HCT116 (cell line): ENCODE data around the gene TSC1. TPM values are rescaled to one million over a fixed set of nuclear protein-coding genes. Genes with fewer than 3 reads are reported as not detected.

ENCODE experiments used
- ATAC-seq: fragments of 200-7000 bp; cut with Tn5 transposase; 2 replicates; pipeline ENCODE4 v1.9.1; 2020; ENCODE audit warnings: mild to moderate bottlenecking, moderate library complexity
- BruUV-seq: library from RNA; stranded (reverse); fragments of 400-500 nt; replicated peaks from 2 replicates; lab custom pipeline; 2021; lab: Mats Ljungman, UMichigan
- CTCF ChIA-PET: fragments of 300-600 bp; sonication (Branson Sonifier 250); formaldehyde crosslinking; loops from one replicate; lab custom pipeline; 2021; ENCODE audit warnings: antibody characterized with exemption; lab: Charles Lee
- POLR2A ChIA-PET: fragments of 300-600, 350-600 bp; sonication (Branson Sonifier 250); formaldehyde crosslinking; loops from one replicate; lab custom pipeline; 2021; ENCODE audit warnings: antibody characterized with exemption; lab: Charles Lee
- RAD21 ChIA-PET, 2 experiments: fragments of 300-600 bp; sonication (Branson Sonifier 250); formaldehyde crosslinking; loops; one replicate each; lab custom pipeline; 2023; ENCODE audit warnings: low total read pairs in 2 of 2; ENCODE audit not compliant: uncharacterized antibody in 2 of 2, unreplicated experiment in 2 of 2, low non-redundant PET in 1 of 2; lab: Charles Lee
- DNase-seq: peaks from one replicate; pipeline ENCODE4 v3.0.0-alpha.2; 2010; ENCODE audit warnings: low read depth, low spot score
- H2AFZ ChIP-seq: fragments of 200-600 bp; shearing (Covaris generic), sonication (generic); 2 replicates; pipeline ENCODE4 v1.6.1; 2017; ENCODE audit warnings: low read depth, mixed run types, mixed read lengths, antibody characterized with exemption, low read length; ENCODE audit not compliant: poor library complexity, severe bottlenecking
- H3K27ac ChIP-seq: 2 replicates; pipeline ENCODE4 v1.5.1; 2012; ENCODE audit warnings: low read depth, low read length
- H3K27me3 ChIP-seq: fragments of 200-600 bp; sonication (generic); 2 replicates; pipeline ENCODE4 v1.6.1; 2016; ENCODE audit warnings: mixed run types, low read length, mixed read lengths; ENCODE audit not compliant: insufficient read depth
- H3K36me3 ChIP-seq, 2 experiments: fragments of 200-500 bp in 1 of 2; fragments of 200-600 bp in 1 of 2; sonication (Bioruptor generic) in 1 of 2; sonication (generic) in 1 of 2; 2 replicates each; pipeline versions ENCODE4 v1.5.1 to v1.6.1; 2014 to 2016; ENCODE audit warnings: low read length in 2 of 2, inconsistent platforms in 1 of 2, mixed read lengths in 1 of 2, mixed run types in 1 of 2; ENCODE audit not compliant: insufficient read depth in 2 of 2, control insufficient read depth in 1 of 2
- H3K4me1 ChIP-seq, 2 experiments: fragments of 200-600 bp in 1 of 2; sonication (generic) in 1 of 2; 2 replicates each; pipeline versions ENCODE4 v1.5.1 to v1.6.1; 2012 to 2017; ENCODE audit warnings: low read length in 2 of 2, inconsistent platforms in 1 of 2, mild to moderate bottlenecking in 1 of 2, mixed read lengths in 1 of 2, mixed run types in 1 of 2, moderate library complexity in 1 of 2; ENCODE audit not compliant: insufficient read depth in 2 of 2, control insufficient read depth in 1 of 2
- H3K4me2 ChIP-seq: fragments of 200-600 bp; sonication (generic); 2 replicates; pipeline ENCODE4 v1.6.1; 2017; ENCODE audit warnings: mixed run types, low read length, mixed read lengths
- H3K4me3 ChIP-seq, 2 experiments: fragments of 200-600 bp in 1 of 2; sonication (generic) in 1 of 2; replicated peaks in 1 of 2; 2 replicates each; pipeline ENCODE4 v1.5.1; 2011 to 2016; ENCODE audit warnings: low read length in 2 of 2, control low read depth in 1 of 2, low read depth in 1 of 2, mild to moderate bottlenecking in 1 of 2, mixed read lengths in 1 of 2, mixed run types in 1 of 2
- H3K79me2 ChIP-seq: fragments of 200-600 bp; sonication (generic); 2 replicates; pipeline ENCODE4 v1.6.1; 2017; ENCODE audit warnings: mild to moderate bottlenecking, mixed run types, low read length, moderate library complexity, mixed read lengths; ENCODE audit not compliant: insufficient read depth
- H3K9ac ChIP-seq: fragments of 200-600 bp; sonication (generic); 2 replicates; pipeline ENCODE4 v1.6.1; 2016; ENCODE audit warnings: low read length, mixed read lengths
- H3K9me2 ChIP-seq: fragments of 200-600 bp; sonication (generic), shearing (Covaris generic); 2 replicates; pipeline ENCODE4 v1.6.1; 2017; ENCODE audit warnings: mixed run types, mild to moderate bottlenecking, moderate library complexity; ENCODE audit not compliant: insufficient read depth
- H3K9me3 ChIP-seq, 2 experiments: fragments of 200-500 bp in 1 of 2; fragments of 200-600 bp in 1 of 2; sonication (Bioruptor generic) in 1 of 2; sonication (generic) in 1 of 2; 2 replicates each; pipeline ENCODE4 v1.6.1; 2014 to 2017; ENCODE audit warnings: low read length in 2 of 2, mixed read lengths in 2 of 2, inconsistent platforms in 1 of 2, low read depth in 1 of 2, mild to moderate bottlenecking in 1 of 2, mixed run types in 1 of 2, moderate library complexity in 1 of 2; ENCODE audit not compliant: control insufficient read depth in 1 of 2, insufficient read depth in 1 of 2
- H4K20me1 ChIP-seq: fragments of 200-600 bp; sonication (generic), shearing (Covaris generic); 2 replicates; pipeline ENCODE4 v1.6.1; 2017; ENCODE audit warnings: mixed run types, mild to moderate bottlenecking, moderate library complexity; ENCODE audit not compliant: insufficient read depth
- CBX3 ChIP-seq: IDR thresholded peaks from 2 replicates; pipeline ENCODE4 v1.6.1; 2012; ENCODE audit warnings: low read depth
- CEBPB ChIP-seq: IDR thresholded peaks from 2 replicates; pipeline ENCODE4 v1.6.1; 2012; ENCODE audit warnings: low read depth
- ELF1 ChIP-seq: IDR thresholded peaks from 2 replicates; pipeline ENCODE4 v1.6.1; 2012; ENCODE audit warnings: low read depth, borderline replicate concordance
- EZH2 ChIP-seq: fragments of 200-600 bp; sonication (generic); IDR thresholded peaks from 2 replicates; pipeline ENCODE4 v1.6.1; 2017; ENCODE audit warnings: antibody characterized with exemption, mixed run types
- EZH2phosphoT487 ChIP-seq: fragments of 200-600 bp; IDR thresholded peaks from 2 replicates; pipeline ENCODE4 v1.6.1; 2018; ENCODE audit warnings: antibody characterized with exemption, borderline replicate concordance
- FOSL1 ChIP-seq: IDR thresholded peaks from 2 replicates; pipeline ENCODE4 v1.6.1; 2012; ENCODE audit warnings: low read depth
- JUND ChIP-seq: IDR thresholded peaks from 2 replicates; pipeline ENCODE4 v1.6.1; 2012
- POLR2AphosphoS5 ChIP-seq: IDR thresholded peaks from 2 replicates; pipeline ENCODE4 v1.6.1; 2011; ENCODE audit warnings: mild to moderate bottlenecking, low read depth, low read length, moderate library complexity
- RAD21 ChIP-seq: IDR thresholded peaks from 2 replicates; pipeline ENCODE4 v1.6.1; 2012; ENCODE audit warnings: low read depth, mild to moderate bottlenecking
- SIN3A ChIP-seq: IDR thresholded peaks from 2 replicates; pipeline ENCODE4 v1.6.1; 2012; ENCODE audit warnings: low read depth
- SP1 ChIP-seq: IDR thresholded peaks from 2 replicates; pipeline ENCODE4 v1.6.1; 2012; ENCODE audit warnings: low read depth
- SRF ChIP-seq: IDR thresholded peaks from 2 replicates; pipeline ENCODE4 v1.6.1; 2012; ENCODE audit warnings: low read depth
- TCF7L2 ChIP-seq: IDR thresholded peaks from 2 replicates; pipeline ENCODE4 v1.7.0; 2011; ENCODE audit warnings: borderline replicate concordance, inconsistent platforms; ENCODE audit not compliant: insufficient read depth, insufficient read length; ENCODE audit errors: extremely low read depth
- YY1 ChIP-seq: IDR thresholded peaks from 2 replicates; pipeline ENCODE4 v1.6.1; 2011; ENCODE audit warnings: low read length, low read depth, moderate library complexity, mild to moderate bottlenecking; ENCODE audit not compliant: insufficient replicate concordance; ENCODE audit errors: extremely low read depth
- ZFX ChIP-seq: fragments of 450-650 bp; IDR thresholded peaks from 2 replicates; pipeline ENCODE4 v1.6.1; 2017
- ZNF274 ChIP-seq: fragments of 200-500 bp; sonication (Bioruptor generic); IDR thresholded peaks from 2 replicates; pipeline ENCODE4 v1.6.1; 2014; ENCODE audit warnings: mild to moderate bottlenecking, low read depth, low read length, inconsistent platforms
- intact Hi-C: fragments of 100-400 bp; cut with micrococcal nuclease; formaldehyde crosslinking; loops from 2 replicates; pipeline ENCODE4 v1.10.0; 2022
- total RNA-seq: library from RNA; stranded (reverse); gene quantifications from one replicate; pipeline ENCODE4 v1.2.1, GENCODE V29; 2021; ENCODE audit not compliant: unreplicated experiment
- TF ChIP-seq, protein P1 (sequence below): IDR thresholded peaks from 2 replicates; pipeline ENCODE4 v1.6.1; 2012
- TF ChIP-seq, protein P2 (sequence below): IDR thresholded peaks from 2 replicates; pipeline ENCODE4 v1.6.1; 2012
- TF ChIP-seq, protein P3 (sequence below): IDR thresholded peaks from 2 replicates; pipeline ENCODE4 v1.6.1; 2012; ENCODE audit warnings: low read depth
- TF ChIP-seq, protein P4 (sequence below): IDR thresholded peaks from 2 replicates; pipeline ENCODE4 v1.6.1; 2011; ENCODE audit warnings: mild to moderate bottlenecking, low read length, moderate library complexity; ENCODE audit not compliant: insufficient replicate concordance; ENCODE audit errors: extremely low read depth

TSC1 gene
- total RNA-seq, 1 experiment from 2014 or later: 34.5 TPM

DNA sequence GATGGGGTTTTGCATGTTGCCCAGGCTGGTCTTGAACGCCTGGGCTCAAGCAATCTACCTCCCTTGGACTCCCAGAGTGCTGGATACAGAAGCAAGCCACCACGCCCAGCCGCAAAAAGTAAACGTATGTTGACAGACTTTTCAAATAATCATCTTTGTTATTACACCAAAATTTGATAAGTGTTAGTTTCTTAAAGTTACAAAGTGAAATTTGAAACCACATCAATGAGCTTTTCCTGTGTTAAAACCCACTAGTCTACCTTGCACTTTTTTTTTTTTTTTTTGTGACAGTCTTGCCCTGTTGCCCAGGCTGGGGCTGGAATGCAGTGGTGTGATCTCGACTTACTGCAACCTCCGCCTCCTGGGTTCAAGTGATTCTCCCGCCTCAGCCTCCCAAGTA, 35.8 kb downstream of the TSC1 start (continued):
- TF ChIP-seq CEBPB (no peak), EZH2 (no peak), ZNF274 (no peak), CBX3 (no peak), POLR2AphosphoS5 (no peak), SIN3A (no peak), SRF (no peak), JUND (no peak), EZH2phosphoT487 (no peak), ELF1 (no peak)
- TF ChIP-seq, protein P1, sequence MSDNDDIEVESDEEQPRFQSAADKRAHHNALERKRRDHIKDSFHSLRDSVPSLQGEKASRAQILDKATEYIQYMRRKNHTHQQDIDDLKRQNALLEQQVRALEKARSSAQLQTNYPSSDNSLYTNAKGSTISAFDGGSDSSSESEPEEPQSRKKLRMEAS: no peak

DNA sequence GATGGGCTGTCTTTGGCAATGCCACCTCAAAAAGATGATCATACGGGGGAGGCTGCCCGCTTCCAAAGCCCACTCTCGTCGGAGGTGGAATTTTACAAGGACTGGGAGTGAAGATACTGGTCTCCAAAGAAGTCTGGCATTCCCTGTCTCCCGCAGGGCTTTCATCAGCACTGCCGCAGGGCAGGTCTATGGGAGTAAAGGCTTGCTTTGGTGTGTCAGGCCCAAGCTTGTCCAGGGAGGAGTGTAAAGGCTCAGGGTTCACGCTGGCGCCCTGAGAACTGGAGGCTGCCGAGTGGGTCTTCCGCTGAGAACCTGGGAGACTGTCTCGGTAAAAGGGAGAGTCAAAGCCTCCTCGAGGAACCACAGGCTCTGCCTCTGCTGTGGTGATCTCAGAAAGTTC, 38.7 kb downstream of the TSC1 start:
- no peak overlapping the region for H3K27ac ChIP-seq
- BruUV-seq: no TSS peak
- DNase-seq (no peak), ATAC-seq (no peak)
- no peaks in the 10 kb centered on the region for H3K79me2 ChIP-seq
- CTCF ChIA-PET: interaction anchor here (0.5 kb wide), 1 partner anchor 72 kb away, joined by 4 read pairs; no protein-coding TSS in a partner anchor
- POLR2A ChIA-PET: no interaction called here
- no peaks in the 10 kb centered on the region for H3K9me3 ChIP-seq
- no peaks in the 10 kb centered on the region for H3K9me2 ChIP-seq
- H2AFZ ChIP-seq: no peak overlapping the region
- RAD21 ChIA-PET: no interaction called here
- H3K4me1 ChIP-seq: no peaks in the 10 kb centered on the region
- H4K20me1 ChIP-seq: no peaks in the 10 kb centered on the region
- H3K9ac ChIP-seq: no peak overlapping the region
- no peaks in the 10 kb centered on the region for H3K27me3 ChIP-seq
- no peak overlapping the region for H3K4me2 ChIP-seq
- intact Hi-C loops: no loop called here
- H3K36me3 ChIP-seq: peaks cover 7 to 8% of the 10 kb centered on the region in 2 experiments; a peak in 2 of 4 replicates
- no peak overlapping the region for H3K4me3 ChIP-seq
- TF ChIP-seq RAD21: no peak
- no peak for TF ChIP-seq CEBPB
- TF ChIP-seq SP1: no peak
- no peak for TF ChIP-seq ZNF274
- TF ChIP-seq, protein P2, sequence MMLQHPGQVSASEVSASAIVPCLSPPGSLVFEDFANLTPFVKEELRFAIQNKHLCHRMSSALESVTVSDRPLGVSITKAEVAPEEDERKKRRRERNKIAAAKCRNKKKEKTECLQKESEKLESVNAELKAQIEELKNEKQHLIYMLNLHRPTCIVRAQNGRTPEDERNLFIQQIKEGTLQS: no peak
- TF ChIP-seq FOSL1: no peak
- TF ChIP-seq TCF7L2: no peak
- TF ChIP-seq, protein P3, sequence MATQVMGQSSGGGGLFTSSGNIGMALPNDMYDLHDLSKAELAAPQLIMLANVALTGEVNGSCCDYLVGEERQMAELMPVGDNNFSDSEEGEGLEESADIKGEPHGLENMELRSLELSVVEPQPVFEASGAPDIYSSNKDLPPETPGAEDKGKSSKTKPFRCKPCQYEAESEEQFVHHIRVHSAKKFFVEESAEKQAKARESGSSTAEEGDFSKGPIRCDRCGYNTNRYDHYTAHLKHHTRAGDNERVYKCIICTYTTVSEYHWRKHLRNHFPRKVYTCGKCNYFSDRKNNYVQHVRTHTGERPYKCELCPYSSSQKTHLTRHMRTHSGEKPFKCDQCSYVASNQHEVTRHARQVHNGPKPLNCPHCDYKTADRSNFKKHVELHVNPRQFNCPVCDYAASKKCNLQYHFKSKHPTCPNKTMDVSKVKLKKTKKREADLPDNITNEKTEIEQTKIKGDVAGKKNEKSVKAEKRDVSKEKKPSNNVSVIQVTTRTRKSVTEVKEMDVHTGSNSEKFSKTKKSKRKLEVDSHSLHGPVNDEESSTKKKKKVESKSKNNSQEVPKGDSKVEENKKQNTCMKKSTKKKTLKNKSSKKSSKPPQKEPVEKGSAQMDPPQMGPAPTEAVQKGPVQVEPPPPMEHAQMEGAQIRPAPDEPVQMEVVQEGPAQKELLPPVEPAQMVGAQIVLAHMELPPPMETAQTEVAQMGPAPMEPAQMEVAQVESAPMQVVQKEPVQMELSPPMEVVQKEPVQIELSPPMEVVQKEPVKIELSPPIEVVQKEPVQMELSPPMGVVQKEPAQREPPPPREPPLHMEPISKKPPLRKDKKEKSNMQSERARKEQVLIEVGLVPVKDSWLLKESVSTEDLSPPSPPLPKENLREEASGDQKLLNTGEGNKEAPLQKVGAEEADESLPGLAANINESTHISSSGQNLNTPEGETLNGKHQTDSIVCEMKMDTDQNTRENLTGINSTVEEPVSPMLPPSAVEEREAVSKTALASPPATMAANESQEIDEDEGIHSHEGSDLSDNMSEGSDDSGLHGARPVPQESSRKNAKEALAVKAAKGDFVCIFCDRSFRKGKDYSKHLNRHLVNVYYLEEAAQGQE: no peak
- no peak for TF ChIP-seq JUND
- TF ChIP-seq SRF: no peak
- no peak for TF ChIP-seq ELF1
- TF ChIP-seq, protein P1: no peak
- no peak for TF ChIP-seq ZFX
- no peak for TF ChIP-seq POLR2AphosphoS5
- TF ChIP-seq, protein P4, sequence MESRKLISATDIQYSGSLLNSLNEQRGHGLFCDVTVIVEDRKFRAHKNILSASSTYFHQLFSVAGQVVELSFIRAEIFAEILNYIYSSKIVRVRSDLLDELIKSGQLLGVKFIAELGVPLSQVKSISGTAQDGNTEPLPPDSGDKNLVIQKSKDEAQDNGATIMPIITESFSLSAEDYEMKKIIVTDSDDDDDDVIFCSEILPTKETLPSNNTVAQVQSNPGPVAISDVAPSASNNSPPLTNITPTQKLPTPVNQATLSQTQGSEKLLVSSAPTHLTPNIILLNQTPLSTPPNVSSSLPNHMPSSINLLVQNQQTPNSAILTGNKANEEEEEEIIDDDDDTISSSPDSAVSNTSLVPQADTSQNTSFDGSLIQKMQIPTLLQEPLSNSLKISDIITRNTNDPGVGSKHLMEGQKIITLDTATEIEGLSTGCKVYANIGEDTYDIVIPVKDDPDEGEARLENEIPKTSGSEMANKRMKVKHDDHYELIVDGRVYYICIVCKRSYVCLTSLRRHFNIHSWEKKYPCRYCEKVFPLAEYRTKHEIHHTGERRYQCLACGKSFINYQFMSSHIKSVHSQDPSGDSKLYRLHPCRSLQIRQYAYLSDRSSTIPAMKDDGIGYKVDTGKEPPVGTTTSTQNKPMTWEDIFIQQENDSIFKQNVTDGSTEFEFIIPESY: no peak
- no peak for TF ChIP-seq EZH2
- no peak for TF ChIP-seq YY1
